Activated CD4-positive, alpha-beta memory T cell treated with anti-CD3 and anti-CD28 coated beads for 36 hours (primary cell): ENCODE data around the gene TAS2R38. TPM values are rescaled to one million over a fixed set of nuclear protein-coding genes. Genes with fewer than 3 reads are reported as not detected.

Experiments
- CTCF ChIA-PET: fragments of 350-600 bp; sonication (Branson Sonifier 250); formaldehyde crosslinking; loops from one replicate; lab custom pipeline; 2021; ENCODE audit warnings: antibody characterized with exemption, inconsistent platforms; lab: Charles Lee
- POLR2A ChIA-PET: fragments of 350-600 bp; sonication (Branson Sonifier 250); formaldehyde crosslinking; loops from one replicate; lab custom pipeline; 2021; ENCODE audit warnings: antibody characterized with exemption; lab: Charles Lee
- DNase-seq: peaks from one replicate; pipeline ENCODE4 v3.0.0-alpha.2; 2020
- H3K27ac Mint-ChIP-seq: one replicate; pipeline ENCODE4 v1.8.0; 2021; ENCODE audit warnings: mixed read lengths
- H3K27me3 Mint-ChIP-seq: one replicate; pipeline ENCODE4 v1.8.0; 2021; ENCODE audit warnings: mixed read lengths
- H3K36me3 Mint-ChIP-seq: one replicate; pipeline ENCODE4 v1.8.0; 2021; ENCODE audit warnings: mixed read lengths
- H3K4me1 Mint-ChIP-seq: one replicate; pipeline ENCODE4 v1.8.0; 2021; ENCODE audit warnings: low read depth, mixed read lengths
- H3K4me3 Mint-ChIP-seq: one replicate; pipeline ENCODE4 v1.8.0; 2021; ENCODE audit warnings: mild to moderate bottlenecking, mixed read lengths
- H3K9me3 Mint-ChIP-seq: one replicate; pipeline ENCODE4 v1.8.0; 2021; ENCODE audit warnings: mixed read lengths
- intact Hi-C: fragments of 100-400 bp; cut with micrococcal nuclease; formaldehyde crosslinking; loops from one replicate; pipeline ENCODE4 v1.15.1; 2023
- total RNA-seq, 2 experiments: library from RNA; stranded (reverse); gene quantifications; one replicate each; pipeline ENCODE4 v1.2.3, GENCODE V29; 2021

The TAS2R38 gene
- total RNA-seq, result not detected

GRCh38 chr7:141973673-141974072 is at the start of gene TAS2R38:
Gene TAS2R38, minus strand, starts transcription at chr7:141973773. Its CDS starts 84 bp downstream, at chr7:141973689.
- ChIA-PET CTCF (no interaction called here), POLR2A (no interaction called here)
- no peaks in the 10 kb centered on the region for H3K27me3 Mint-ChIP-seq
- H3K9me3 Mint-ChIP-seq, result no peaks in the 10 kb centered on the region
- no peaks in the 10 kb centered on the region for H3K36me3 Mint-ChIP-seq
- DNase-seq, result no peak
- intact Hi-C loops, result loop anchor here (10.0 kb wide), 3 partner anchors 319 to 1031 kb away; no protein-coding TSS in a partner anchor
- peaks cover 5% of the 10 kb centered on the region for H3K4me1 Mint-ChIP-seq
- H3K4me3 Mint-ChIP-seq, result no peak within 1 kb of the TSS
- H3K27ac Mint-ChIP-seq, result no peak within 1 kb of the TSS

DNA sequence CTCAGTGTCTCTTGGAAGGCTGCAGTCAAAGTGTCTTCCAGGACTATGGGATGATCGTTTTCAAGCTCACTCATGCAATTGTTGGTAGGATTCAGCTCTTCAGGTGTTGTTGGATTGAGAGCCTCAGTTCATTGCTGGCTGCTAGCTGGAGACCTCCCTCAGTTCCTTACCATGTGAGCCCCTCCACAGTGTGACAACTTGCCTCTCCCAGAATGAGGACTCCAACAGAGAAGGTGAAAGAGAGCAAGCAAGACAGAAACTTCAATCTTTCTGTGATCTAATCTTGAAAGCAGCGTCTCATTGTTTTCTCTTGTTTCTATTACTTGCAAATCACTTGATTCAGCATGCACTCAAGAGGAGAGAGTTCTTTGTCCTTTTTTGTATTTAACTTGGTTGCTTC is 44.6 kb upstream of the TAS2R38 start:
- intact Hi-C loops, result no loop called here
- Mint-ChIP-seq H3K27ac (no peak overlapping the region), H3K9me3 (no peaks in the 10 kb centered on the region), H3K36me3 (no peaks in the 10 kb centered on the region), H3K4me1 (no peaks in the 10 kb centered on the region), H3K4me3 (no peak overlapping the region), H3K27me3 (peaks cover 3% of the 10 kb centered on the region)
- POLR2A ChIA-PET, result no interaction called here
- CTCF ChIA-PET, result interaction anchor here (1.5 kb wide), 1 partner anchor 42 kb away, joined by 5 read pairs; no protein-coding TSS in a partner anchor
- DNase-seq, result no peak

DNA sequence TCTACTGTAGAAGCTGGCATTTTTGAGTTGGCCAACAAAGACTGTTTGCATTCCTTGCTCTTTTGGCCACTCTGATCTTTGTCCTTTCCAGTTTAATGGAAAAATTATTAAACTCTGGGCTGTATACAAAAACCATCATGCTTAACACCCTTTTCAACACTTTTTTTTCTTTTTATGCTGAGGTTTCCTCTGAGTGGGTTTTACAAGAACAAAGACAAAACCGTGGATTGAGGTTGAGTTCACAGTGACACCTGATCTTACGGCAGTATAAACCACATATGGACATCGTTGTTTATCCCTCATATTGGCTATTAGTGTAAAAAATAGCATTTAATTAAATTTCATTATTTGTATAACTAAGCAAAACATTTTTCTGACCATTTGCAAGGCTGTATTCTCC is 43.9 kb upstream of the TAS2R38 start:
- Mint-ChIP-seq H3K4me1 (no peaks in the 10 kb centered on the region), H3K36me3 (no peaks in the 10 kb centered on the region), H3K4me3 (no peak overlapping the region), H3K27ac (no peak overlapping the region), H3K27me3 (peaks cover 3% of the 10 kb centered on the region), H3K9me3 (no peaks in the 10 kb centered on the region)
- intact Hi-C loops, result no loop called here
- DNase-seq, result no peak
- ChIA-PET CTCF (no interaction called here), POLR2A (no interaction called here)

GRCh38 chr7:142012825-142013511 is 39.4 kb upstream of the TAS2R38 start:
- Mint-ChIP-seq H3K9me3 (no peaks in the 10 kb centered on the region), H3K36me3 (no peaks in the 10 kb centered on the region), H3K4me1 (no peaks in the 10 kb centered on the region), H3K27me3 (no peaks in the 10 kb centered on the region), H3K4me3 (no peak overlapping the region), H3K27ac (no peak overlapping the region)
- no peak for DNase-seq
- POLR2A ChIA-PET, result interaction anchor here (0.7 kb wide), 1 partner anchor 1090 kb away, joined by 3 read pairs; no protein-coding TSS in a partner anchor
- CTCF ChIA-PET, result interaction anchor here (0.7 kb wide), 1 partner anchor 283 kb away, joined by 3 read pairs; no protein-coding TSS in a partner anchor
- intact Hi-C loops, result no loop called here

GRCh38 chr7:142010952-142011548 is 37.5 kb upstream of the TAS2R38 start:
- intact Hi-C loops, result no loop called here
- no peak for DNase-seq
- no peak overlapping the region for H3K4me3 Mint-ChIP-seq
- POLR2A ChIA-PET, result no interaction called here
- no peaks in the 10 kb centered on the region for H3K27me3 Mint-ChIP-seq
- no peak overlapping the region for H3K27ac Mint-ChIP-seq
- H3K36me3 Mint-ChIP-seq, result no peaks in the 10 kb centered on the region
- H3K4me1 Mint-ChIP-seq, result no peaks in the 10 kb centered on the region
- H3K9me3 Mint-ChIP-seq, result no peaks in the 10 kb centered on the region
- CTCF ChIA-PET, result interaction anchor here (1.0 kb wide), 1 partner anchor 35 kb away, joined by 6 read pairs; no protein-coding TSS in a partner anchor

DNA sequence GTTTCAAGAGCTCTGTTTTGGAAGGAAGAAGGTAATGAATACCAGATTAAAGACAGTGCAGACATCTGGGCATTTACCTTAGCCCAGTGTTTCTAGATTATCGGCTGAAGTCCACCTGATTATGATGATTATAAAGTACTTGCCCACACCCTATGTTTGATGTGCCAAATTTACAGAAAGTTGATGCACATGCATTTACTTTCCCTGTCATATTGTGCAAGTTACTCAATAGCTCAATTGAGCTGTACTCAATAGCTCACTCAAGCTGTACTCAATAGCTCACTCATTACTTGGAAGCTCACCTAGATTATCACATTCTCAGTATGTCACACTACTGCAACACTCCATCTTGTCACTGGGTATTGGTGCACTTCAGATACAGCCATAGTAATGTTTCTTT is 35.6 kb upstream of the TAS2R38 start:
- intact Hi-C loops, result no loop called here
- CTCF ChIA-PET, result no interaction called here
- POLR2A ChIA-PET, result no interaction called here
- Mint-ChIP-seq H3K4me1 (no peaks in the 10 kb centered on the region), H3K4me3 (no peak overlapping the region), H3K36me3 (no peaks in the 10 kb centered on the region), H3K9me3 (no peaks in the 10 kb centered on the region), H3K27ac (no peak overlapping the region), H3K27me3 (no peaks in the 10 kb centered on the region)
- no peak for DNase-seq

DNA sequence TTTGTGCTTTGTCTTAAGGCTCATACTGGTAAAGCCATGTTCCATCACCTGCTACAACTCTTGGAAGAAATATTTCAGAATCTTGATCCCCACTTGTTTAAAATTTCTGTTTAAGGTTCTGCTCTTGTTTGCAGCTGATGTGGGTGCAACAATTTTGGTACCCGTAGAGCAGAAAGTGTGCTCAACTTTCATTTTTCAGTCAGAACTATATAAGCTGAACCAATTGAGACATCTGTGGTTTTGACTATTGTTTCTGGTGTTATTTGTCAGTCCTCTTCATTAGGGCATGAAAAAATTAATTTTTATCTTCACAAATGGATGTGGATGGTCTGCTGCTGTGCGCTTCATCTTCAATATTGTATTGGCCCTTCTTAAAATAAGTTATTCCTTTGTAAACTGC is 33.0 kb upstream of the TAS2R38 start:
- ChIA-PET POLR2A (interaction anchor here (0.6 kb wide), 1 partner anchor 61 kb away, joined by 3 read pairs; no protein-coding TSS in a partner anchor), CTCF (no interaction called here)
- no peaks in the 10 kb centered on the region for H3K9me3 Mint-ChIP-seq
- no peaks in the 10 kb centered on the region for H3K27me3 Mint-ChIP-seq
- H3K4me1 Mint-ChIP-seq, result no peaks in the 10 kb centered on the region
- H3K4me3 Mint-ChIP-seq, result no peak overlapping the region
- no peak for DNase-seq
- intact Hi-C loops, result no loop called here
- no peaks in the 10 kb centered on the region for H3K36me3 Mint-ChIP-seq
- no peak overlapping the region for H3K27ac Mint-ChIP-seq

GRCh38 chr7:142002179-142002578 is 28.6 kb upstream of the TAS2R38 start:
- ChIA-PET POLR2A (no interaction called here), CTCF (interaction anchor here (0.7 kb wide), 1 partner anchor 26 kb away, joined by 4 read pairs; no protein-coding TSS in a partner anchor)
- intact Hi-C loops, result no loop called here
- Mint-ChIP-seq H3K9me3 (no peaks in the 10 kb centered on the region), H3K27me3 (peaks cover 1% of the 10 kb centered on the region), H3K4me1 (no peaks in the 10 kb centered on the region), H3K27ac (no peak overlapping the region), H3K4me3 (no peak overlapping the region), H3K36me3 (no peaks in the 10 kb centered on the region)
- DNase-seq, result no peak

- peaks cover 3% of the 10 kb centered on the region for H3K27me3 Mint-ChIP-seq
- H3K36me3 Mint-ChIP-seq, result no peaks in the 10 kb centered on the region
- H3K27ac Mint-ChIP-seq, result no peak overlapping the region
- intact Hi-C loops, result no loop called here
- ChIA-PET POLR2A (no interaction called here), CTCF (interaction anchor here (0.7 kb wide), 1 partner anchor 25 kb away, joined by 4 read pairs; no protein-coding TSS in a partner anchor)
- H3K4me1 Mint-ChIP-seq, result no peaks in the 10 kb centered on the region
- DNase-seq, result no peak
- no peak overlapping the region for H3K4me3 Mint-ChIP-seq
- no peaks in the 10 kb centered on the region for H3K9me3 Mint-ChIP-seq
Observed at GRCh38 chr7:142001163-142001874, 27.7 kb upstream of the TAS2R38 start.

DNA sequence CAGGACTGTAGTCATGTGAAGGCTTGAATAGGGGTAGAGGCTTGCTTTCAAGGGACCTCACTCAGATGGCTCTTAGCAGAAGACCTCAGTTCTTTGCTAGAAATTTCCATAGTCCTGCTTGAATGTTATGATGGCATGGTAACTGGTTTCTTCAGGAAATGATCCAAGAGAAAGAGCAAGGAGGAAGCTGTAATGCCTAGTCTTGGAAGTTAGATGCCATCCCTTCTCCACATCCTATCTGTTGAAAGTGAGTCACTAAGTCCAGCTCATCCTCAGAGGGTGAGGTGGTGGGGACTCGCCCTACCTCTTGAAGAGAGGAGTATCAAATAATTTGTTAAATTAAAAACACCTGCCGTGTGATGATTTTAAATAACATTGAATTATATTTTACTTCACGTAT is 26.7 kb upstream of the TAS2R38 start:
- Mint-ChIP-seq H3K4me1 (no peaks in the 10 kb centered on the region), H3K36me3 (no peaks in the 10 kb centered on the region), H3K9me3 (no peaks in the 10 kb centered on the region), H3K4me3 (no peak overlapping the region), H3K27me3 (peaks cover 3% of the 10 kb centered on the region), H3K27ac (no peak overlapping the region)
- no peak for DNase-seq
- intact Hi-C loops, result no loop called here
- ChIA-PET POLR2A (no interaction called here), CTCF (no interaction called here)

DNA sequence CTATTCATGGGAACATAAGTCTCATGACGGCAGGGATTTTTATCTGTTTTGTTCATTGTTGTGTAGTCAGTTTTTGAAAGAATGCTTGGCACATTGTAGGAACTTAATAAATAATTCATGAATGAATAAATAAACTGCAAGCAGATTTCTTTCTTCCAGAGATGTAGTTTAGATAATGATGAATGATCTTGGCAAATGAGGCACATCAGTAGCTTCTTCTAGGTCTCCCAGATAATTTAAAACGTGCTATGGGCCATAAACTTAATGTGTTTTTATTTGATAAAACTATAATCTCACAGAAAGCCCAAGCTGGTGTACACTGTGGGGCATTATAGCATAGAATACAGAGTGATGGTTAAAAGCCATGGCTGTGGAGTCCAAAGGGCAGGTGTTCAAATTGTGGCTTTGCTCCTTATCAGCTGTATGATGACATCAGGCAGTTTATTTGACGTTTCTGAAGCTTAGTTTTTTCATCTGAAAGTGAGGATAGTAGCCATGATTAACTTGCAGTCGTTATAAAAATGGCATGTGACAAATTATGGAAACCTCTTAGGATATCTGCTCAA is 25.6 kb upstream of the TAS2R38 start:
- POLR2A ChIA-PET, result no interaction called here
- no peak overlapping the region for H3K4me3 Mint-ChIP-seq
- DNase-seq, result no peak
- H3K27me3 Mint-ChIP-seq, result peaks cover 3% of the 10 kb centered on the region
- H3K4me1 Mint-ChIP-seq, result no peaks in the 10 kb centered on the region
- intact Hi-C loops, result no loop called here
- H3K36me3 Mint-ChIP-seq, result no peaks in the 10 kb centered on the region
- CTCF ChIA-PET, result no interaction called here
- no peaks in the 10 kb centered on the region for H3K9me3 Mint-ChIP-seq
- H3K27ac Mint-ChIP-seq, result no peak overlapping the region

- no peak for DNase-seq
- intact Hi-C loops, result no loop called here
- ChIA-PET CTCF (interaction anchor here (1.0 kb wide), 1 partner anchor 17 kb away, joined by 4 read pairs; no protein-coding TSS in a partner anchor), POLR2A (no interaction called here)
- peaks cover 4% of the 10 kb centered on the region for H3K4me1 Mint-ChIP-seq
- H3K27me3 Mint-ChIP-seq, result peaks cover 2% of the 10 kb centered on the region
- H3K27ac Mint-ChIP-seq, result no peak overlapping the region
- H3K9me3 Mint-ChIP-seq, result no peaks in the 10 kb centered on the region
- H3K36me3 Mint-ChIP-seq, result no peaks in the 10 kb centered on the region
- no peak overlapping the region for H3K4me3 Mint-ChIP-seq
Observed at GRCh38 chr7:141993354-141993753, 19.8 kb upstream of the TAS2R38 start.
